Keratinocyte (primary cell): ENCODE results near the gene GIMAP7. TPM values are rescaled to one million over a fixed set of nuclear protein-coding genes. Genes with fewer than 3 reads are reported as not detected.

Source experiments
- DNase-seq: peaks from one replicate; pipeline ENCODE4 v3.0.0-alpha.2; 2011; ENCODE audit warnings: low read depth, missing footprints, low spot score
- FAIRE-seq: peaks from 2 replicates; lab custom pipeline; 2011; peaks lifted over from hg19 to GRCh38; lab: Jason Lieb, UNC
- H2AFZ ChIP-seq: 2 replicates; pipeline ENCODE4 v1.6.0; 2012; ENCODE audit warnings: low read length, control low read depth, inconsistent platforms; ENCODE audit not compliant: control insufficient read depth
- H3K27ac ChIP-seq: 2 replicates; pipeline ENCODE4 v1.5.1; 2011; ENCODE audit warnings: low read length; ENCODE audit not compliant: control insufficient read depth, insufficient read depth
- H3K27me3 ChIP-seq: 3 replicates; pipeline ENCODE4 v1.6.0; 2011; ENCODE audit warnings: low read length; ENCODE audit not compliant: control insufficient read depth, insufficient read depth; ENCODE audit errors: extremely low read depth
- H3K36me3 ChIP-seq, 2 experiments: 2 replicates in 1 of 2; 3 replicates in 1 of 2; pipeline ENCODE4 v1.5.1; 2011; ENCODE audit warnings: low read length in 2 of 2, mild to moderate bottlenecking in 1 of 2; ENCODE audit not compliant: control insufficient read depth in 2 of 2, insufficient read depth in 2 of 2; ENCODE audit errors: extremely low read depth in 1 of 2
- H3K4me1 ChIP-seq: 3 replicates; pipeline ENCODE4 v1.5.1; 2011; ENCODE audit warnings: low read length; ENCODE audit not compliant: control insufficient read depth, insufficient read depth; ENCODE audit errors: extremely low read depth
- H3K4me2 ChIP-seq: 3 replicates; pipeline ENCODE4 v1.6.0; 2011; ENCODE audit warnings: low read depth, low read length; ENCODE audit not compliant: control insufficient read depth, insufficient read depth; ENCODE audit errors: extremely low read depth
- H3K4me3 ChIP-seq, 3 experiments: fragments of 200-600 bp in 1 of 3; sonication (generic) in 1 of 3; 2 replicates in 2 of 3; 3 replicates in 1 of 3; pipeline ENCODE4 v1.5.1; 2011 to 2016; ENCODE audit warnings: low read length in 3 of 3, mild to moderate bottlenecking in 3 of 3, control low read depth in 2 of 3, inconsistent platforms in 1 of 3, low read depth in 1 of 3, mixed read lengths in 1 of 3, mixed run types in 1 of 3, moderate library complexity in 1 of 3; ENCODE audit not compliant: control insufficient read depth in 2 of 3, insufficient read depth in 2 of 3; ENCODE audit errors: extremely low read depth in 1 of 3
- H3K79me2 ChIP-seq: 2 replicates; pipeline ENCODE4 v1.6.0; 2012; ENCODE audit warnings: low read length; ENCODE audit not compliant: control insufficient read depth, insufficient read depth
- H3K9ac ChIP-seq: 3 replicates; pipeline ENCODE4 v1.6.0; 2011; ENCODE audit warnings: low read length; ENCODE audit not compliant: control insufficient read depth, insufficient read depth; ENCODE audit errors: extremely low read depth
- H3K9me1 ChIP-seq: 3 replicates; pipeline ENCODE4 v1.6.0; 2011; ENCODE audit warnings: low read length; ENCODE audit not compliant: control insufficient read depth, insufficient read depth; ENCODE audit errors: extremely low read depth
- H3K9me3 ChIP-seq: 2 replicates; pipeline ENCODE4 v1.5.1; 2012; ENCODE audit warnings: low read depth, low read length; ENCODE audit not compliant: control insufficient read depth
- H4K20me1 ChIP-seq: 3 replicates; pipeline ENCODE4 v1.6.0; 2011; ENCODE audit warnings: low read length; ENCODE audit not compliant: control insufficient read depth, insufficient read depth; ENCODE audit errors: extremely low read depth
- EZH2 ChIP-seq: IDR thresholded peaks from one replicate; pipeline ENCODE4 v1.6.1; 2012; ENCODE audit warnings: inconsistent platforms, mild to moderate bottlenecking, low read length, moderate library complexity
- dilution Hi-C: fragments of 300-500 bp; cut with MboI; formaldehyde crosslinking; loops from one replicate; pipeline ENCODE4 v1.7.0; 2020; ENCODE audit warnings: low sequenced_read_pairs; ENCODE audit not compliant: extremely low pct_ligation_motif_present
- polyA plus RNA-seq, 5 experiments: library from polyadenylated mRNA; depleted of rRNA in 3 of 5; stranded (reverse) in 3 of 5; stranded (forward) in 1 of 5; unstranded in 1 of 5; fragments of >200 nt; gene quantifications; 1 replicate in 1 of 5; 2 replicates in 3 of 5; 3 replicates in 1 of 5; pipeline versions ENCODE4 v1.2.1 to v1.2.3, GENCODE V29; 2011 to 2012; ENCODE audit warnings: missing spikeins in 2 of 5, low read depth in 1 of 5, low replicate concordance in 1 of 5
- TF ChIP-seq, protein P1 (sequence below), 3 experiments: IDR thresholded peaks in 1 of 3; conservative IDR thresholded peaks in 1 of 3; optimal IDR thresholded peaks in 1 of 3; 2 replicates in 2 of 3; 3 replicates in 1 of 3; pipeline versions ENCODE3 to v1.5.1; 2011; ENCODE audit warnings: low read length in 3 of 3, mild to moderate bottlenecking in 3 of 3, moderate library complexity in 2 of 3, control low read depth in 1 of 3, inconsistent platforms in 1 of 3; ENCODE audit not compliant: insufficient read depth in 2 of 3; ENCODE audit errors: extremely low read depth in 1 of 3

The GIMAP7 gene
- polyA plus RNA-seq, 1 donor (not counting 4 experiments of a cell fraction or from before 2014, with no cell fraction given) = not detected

DNA sequence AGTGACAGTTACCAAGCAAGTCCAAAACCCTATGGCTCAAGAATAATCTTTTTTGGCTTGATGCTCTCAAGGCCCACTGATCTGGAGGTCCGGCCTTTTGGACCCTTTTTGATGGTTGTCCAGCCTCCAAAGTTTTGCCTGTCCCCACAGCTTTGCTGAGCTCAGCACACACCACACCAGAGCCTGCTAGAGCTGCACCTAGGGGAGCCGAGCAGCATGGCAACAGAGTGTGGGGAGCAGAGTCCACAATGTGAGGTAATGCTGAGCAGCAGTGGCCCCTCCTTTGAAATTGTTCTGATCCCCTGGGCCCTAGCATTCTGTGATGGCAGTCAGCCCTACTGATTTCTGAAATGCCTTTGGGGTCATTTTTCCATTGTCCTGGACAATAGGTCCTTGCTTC is 9.3 kb downstream of the GIMAP7 start:
- FAIRE-seq = no peak
- no peak for TF ChIP-seq EZH2
- TF ChIP-seq, protein P1, sequence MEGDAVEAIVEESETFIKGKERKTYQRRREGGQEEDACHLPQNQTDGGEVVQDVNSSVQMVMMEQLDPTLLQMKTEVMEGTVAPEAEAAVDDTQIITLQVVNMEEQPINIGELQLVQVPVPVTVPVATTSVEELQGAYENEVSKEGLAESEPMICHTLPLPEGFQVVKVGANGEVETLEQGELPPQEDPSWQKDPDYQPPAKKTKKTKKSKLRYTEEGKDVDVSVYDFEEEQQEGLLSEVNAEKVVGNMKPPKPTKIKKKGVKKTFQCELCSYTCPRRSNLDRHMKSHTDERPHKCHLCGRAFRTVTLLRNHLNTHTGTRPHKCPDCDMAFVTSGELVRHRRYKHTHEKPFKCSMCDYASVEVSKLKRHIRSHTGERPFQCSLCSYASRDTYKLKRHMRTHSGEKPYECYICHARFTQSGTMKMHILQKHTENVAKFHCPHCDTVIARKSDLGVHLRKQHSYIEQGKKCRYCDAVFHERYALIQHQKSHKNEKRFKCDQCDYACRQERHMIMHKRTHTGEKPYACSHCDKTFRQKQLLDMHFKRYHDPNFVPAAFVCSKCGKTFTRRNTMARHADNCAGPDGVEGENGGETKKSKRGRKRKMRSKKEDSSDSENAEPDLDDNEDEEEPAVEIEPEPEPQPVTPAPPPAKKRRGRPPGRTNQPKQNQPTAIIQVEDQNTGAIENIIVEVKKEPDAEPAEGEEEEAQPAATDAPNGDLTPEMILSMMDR (optimal IDR thresholded peaks at IDR 0.05 in 1 of 3, IDR thresholded peaks at IDR 0.05 in 1 of 3, conservative IDR thresholded peaks at IDR 0.05 in 1 of 3; ENCODE audit: extremely low read depth in 1 of 3, insufficient read depth in 2 of 3, low read length in 3 of 3) = no peak
- H4K20me1 ChIP-seq = no peaks in the 10 kb centered on the region

DNA sequence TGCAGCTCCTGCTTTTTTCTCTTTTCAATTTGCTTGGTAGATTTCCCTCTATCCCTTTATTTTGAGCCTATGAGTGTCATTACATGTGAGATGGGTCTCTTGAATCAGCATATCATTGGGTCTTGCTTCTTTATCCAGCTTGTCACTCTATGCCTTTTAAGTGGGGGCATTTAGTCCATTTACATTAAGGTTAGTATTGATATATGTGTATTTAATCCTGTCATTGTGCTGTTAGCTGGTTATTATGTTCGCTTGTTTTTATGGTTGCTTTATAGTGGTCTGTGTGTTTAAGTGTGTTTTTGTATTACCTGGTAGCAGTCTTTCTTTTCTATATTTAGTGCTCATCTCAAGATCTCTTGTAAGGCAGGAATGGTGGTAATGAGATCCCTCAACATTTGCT is 17.0 kb downstream of the GIMAP7 start:
- no peak for DNase-seq
- Histone ChIP-seq H3K27me3 (no peaks in the 10 kb centered on the region), H3K4me2 (no peak overlapping the region), H3K9ac (no peak overlapping the region), H3K9me3 (no peaks in the 10 kb centered on the region), H4K20me1 (no peaks in the 10 kb centered on the region), H2AFZ (no peak overlapping the region), H3K27ac (no peak overlapping the region), H3K9me1 (no peaks in the 10 kb centered on the region), H3K79me2 (no peaks in the 10 kb centered on the region), H3K4me1 (no peaks in the 10 kb centered on the region), H3K4me3 (no peak overlapping the region), H3K36me3 (no peaks in the 10 kb centered on the region)
- TF ChIP-seq, protein P1 (optimal IDR thresholded peaks at IDR 0.05 in 1 of 3, IDR thresholded peaks at IDR 0.05 in 1 of 3, conservative IDR thresholded peaks at IDR 0.05 in 1 of 3; ENCODE audit: extremely low read depth in 1 of 3, insufficient read depth in 2 of 3, low read length in 3 of 3) = no peak
- TF ChIP-seq EZH2 = no peak
- FAIRE-seq = no peak
- dilution Hi-C loops = no loop called here

More for the DNA sequence above, 9.3 kb downstream of the GIMAP7 start:
- Histone ChIP-seq H3K9ac (no peak overlapping the region), H3K36me3 (no peaks in the 10 kb centered on the region), H3K4me1 (no peaks in the 10 kb centered on the region), H3K4me3 (no peak overlapping the region), H3K4me2 (no peak overlapping the region), H2AFZ (no peak overlapping the region), H3K27ac (no peak overlapping the region), H3K79me2 (no peaks in the 10 kb centered on the region), H3K27me3 (no peaks in the 10 kb centered on the region), H3K9me3 (no peaks in the 10 kb centered on the region), H3K9me1 (no peaks in the 10 kb centered on the region)
- DNase-seq = no peak
- dilution Hi-C loops = no loop called here
